H1 (cell line): ENCODE results near the gene ZFP1. TPM values are rescaled to one million over a fixed set of nuclear protein-coding genes. Genes with fewer than 3 reads are reported as not detected.

Source experiments
- CHD7 ChIP-seq: fragments of 300-600 bp; sonication (generic); IDR thresholded peaks from 2 replicates; pipeline ENCODE4 v1.7.1; 2012; ENCODE audit warnings: low read length, moderate library complexity, mild to moderate bottlenecking, inconsistent platforms; ENCODE audit not compliant: insufficient replicate concordance
- EGR1 ChIP-seq: IDR thresholded peaks from 2 replicates; pipeline ENCODE4 v1.6.1; 2011; ENCODE audit warnings: low read depth, low read length, borderline replicate concordance
- TBP ChIP-seq: IDR thresholded peaks from 2 replicates; pipeline ENCODE4 v1.6.1; 2011; ENCODE audit warnings: low read depth, low read length, improper control_type of control experiment
- polyA plus RNA-seq, 7 experiments: library from polyadenylated mRNA; depleted of rRNA in 3 of 7; stranded (reverse) in 5 of 7; unstranded in 2 of 7; fragments of >200 nt in 5 of 7; fragments of 200-250 nt in 2 of 7; gene quantifications; 1 replicate in 5 of 7; 2 replicates in 1 of 7; 4 replicates in 1 of 7; pipeline versions ENCODE4 v1.2.1 to v1.2.3, GENCODE V29; 2011 to 2013; ENCODE audit warnings: missing spikeins in 2 of 7, mixed read lengths in 2 of 7
- total RNA-seq: library from RNA; stranded (reverse); fragmentation: NEBNext Ultra II Directional; extraction: Animal tissue kit (Norgen Biotek cat#: 25700); gene quantifications from 2 replicates; pipeline ENCODE4 v1.2.1, GENCODE V29; 2021

ZFP1 gene
- total and polyA plus RNA-seq, 2 of the 8 experiments (the other 6 are each of a cell fraction or from before 2014, with no cell fraction given), result 4.0 to 11.2 TPM

DNA sequence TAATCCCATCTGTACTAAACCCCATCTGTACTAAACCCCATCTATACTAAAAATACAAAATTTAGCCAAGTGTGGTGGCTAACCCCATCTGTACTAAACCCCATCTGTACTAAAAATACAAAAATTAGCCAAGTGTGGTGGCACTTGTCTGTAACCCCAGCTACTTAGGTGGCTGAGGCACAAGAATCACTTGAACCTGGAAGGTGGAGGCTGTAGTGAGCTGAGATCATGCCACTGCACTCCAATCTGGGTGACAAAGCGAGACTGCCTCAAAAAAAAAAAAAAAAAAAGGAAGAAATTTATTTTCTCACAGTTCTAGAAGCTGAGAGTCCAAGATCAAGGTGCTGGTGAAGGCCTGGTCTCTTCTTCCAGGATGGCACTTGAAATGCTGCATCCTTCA, 12.1 kb downstream of the ZFP1 start (continued):
- TF ChIP-seq CHD7, result no peak
- TF ChIP-seq TBP, result no peak
- TF ChIP-seq EGR1, result no peak
- TF ChIP-seq, all 59 proteins: peak for 0
